Transverse colon (tissue), 4 donors: ENCODE data around the gene VAX1.

Experiments
- POLR2A ChIP-seq: fragments of 450-650 bp; IDR thresholded peaks from one replicate; pipeline ENCODE4 v1.6.1; 2016; ENCODE audit warnings: antibody characterized with exemption, mild to moderate bottlenecking, moderate library complexity
- POLR2AphosphoS5 ChIP-seq, 3 donors: sonication (generic); formaldehyde crosslinking; IDR thresholded peaks; one replicate each; pipeline ENCODE4 v1.6.1; 2016; ENCODE audit warnings: antibody characterized with exemption in 3 of 3
- TF ChIP-seq, protein P1 (sequence below), 5 experiments: fragments of 200-600 bp in 3 of 5; fragments of 450-650 bp in 2 of 5; sonication (generic) in 3 of 5; IDR thresholded peaks; 1 replicate in 2 of 5; 2 replicates in 3 of 5; pipeline ENCODE4 v1.5.1; 2016 to 2017; ENCODE audit warnings: antibody characterized with exemption in 5 of 5, inconsistent platforms in 3 of 5, mild to moderate bottlenecking in 2 of 5, moderate library complexity in 1 of 5

DNA sequence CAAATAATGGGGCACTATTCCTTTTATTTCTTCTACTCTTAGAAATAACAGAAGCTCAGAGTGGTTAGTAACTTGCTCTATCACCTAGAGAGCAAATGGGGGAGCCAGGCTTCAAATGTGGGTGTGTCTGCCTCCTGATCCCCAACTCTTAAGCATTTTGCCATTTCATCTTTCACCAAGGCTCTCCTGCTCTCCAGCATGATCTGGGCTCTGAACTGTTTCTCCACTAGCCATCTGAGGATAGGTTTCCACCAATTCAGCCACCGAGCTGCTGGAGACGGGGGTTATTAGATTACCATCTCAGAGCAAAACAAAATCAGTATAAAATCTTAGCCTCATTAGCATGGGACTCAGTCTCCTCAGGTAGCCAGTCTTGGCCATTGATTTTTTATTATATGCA lies 20.2 kb upstream of the VAX1 start:
- no peak for TF ChIP-seq POLR2A
- TF ChIP-seq, protein P1, sequence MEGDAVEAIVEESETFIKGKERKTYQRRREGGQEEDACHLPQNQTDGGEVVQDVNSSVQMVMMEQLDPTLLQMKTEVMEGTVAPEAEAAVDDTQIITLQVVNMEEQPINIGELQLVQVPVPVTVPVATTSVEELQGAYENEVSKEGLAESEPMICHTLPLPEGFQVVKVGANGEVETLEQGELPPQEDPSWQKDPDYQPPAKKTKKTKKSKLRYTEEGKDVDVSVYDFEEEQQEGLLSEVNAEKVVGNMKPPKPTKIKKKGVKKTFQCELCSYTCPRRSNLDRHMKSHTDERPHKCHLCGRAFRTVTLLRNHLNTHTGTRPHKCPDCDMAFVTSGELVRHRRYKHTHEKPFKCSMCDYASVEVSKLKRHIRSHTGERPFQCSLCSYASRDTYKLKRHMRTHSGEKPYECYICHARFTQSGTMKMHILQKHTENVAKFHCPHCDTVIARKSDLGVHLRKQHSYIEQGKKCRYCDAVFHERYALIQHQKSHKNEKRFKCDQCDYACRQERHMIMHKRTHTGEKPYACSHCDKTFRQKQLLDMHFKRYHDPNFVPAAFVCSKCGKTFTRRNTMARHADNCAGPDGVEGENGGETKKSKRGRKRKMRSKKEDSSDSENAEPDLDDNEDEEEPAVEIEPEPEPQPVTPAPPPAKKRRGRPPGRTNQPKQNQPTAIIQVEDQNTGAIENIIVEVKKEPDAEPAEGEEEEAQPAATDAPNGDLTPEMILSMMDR (IDR thresholded peaks at IDR 0.05), result no peak
- TF ChIP-seq POLR2AphosphoS5 (IDR thresholded peaks at IDR 0.05), result no peak
